SK-N-MC (cell line): Measurements from ENCODE around the gene SLCO4A1.

Experiments
- DNase-seq: peaks from one replicate; pipeline ENCODE4 v3.0.0-alpha.2; 2011; ENCODE audit warnings: low read depth, low spot score
- H3K27ac ChIP-seq: fragments of 200-600 bp; sonication (generic); 2 replicates; pipeline ENCODE4 v1.5.1; 2016; ENCODE audit warnings: mixed run types
- H3K36me3 ChIP-seq: fragments of 200-600 bp; sonication (generic); 2 replicates; pipeline ENCODE4 v1.6.1; 2017; ENCODE audit warnings: antibody characterized with exemption, low read length, mixed read lengths; ENCODE audit not compliant: insufficient read depth
- H3K4me3 ChIP-seq: fragments of 200-600 bp; sonication (generic); 2 replicates; pipeline ENCODE4 v1.5.1; 2016
- H3K9ac ChIP-seq: fragments of 200-600 bp; sonication (generic); 2 replicates; pipeline ENCODE4 v1.8.0; 2017; ENCODE audit warnings: mixed run types, mixed read lengths; ENCODE audit not compliant: insufficient read length
- H3K9me3 ChIP-seq: fragments of 200-600 bp; sonication (generic); 2 replicates; pipeline ENCODE4 v1.6.1; 2017; ENCODE audit warnings: low read depth, mild to moderate bottlenecking, antibody characterized with exemption, low read length, moderate library complexity, mixed read lengths
- EZH2 ChIP-seq: fragments of 200-600 bp; sonication (generic); IDR thresholded peaks from one replicate; pipeline ENCODE4 v1.6.1; 2017; ENCODE audit warnings: antibody characterized with exemption
- FOXP2 ChIP-seq: optimal IDR thresholded peaks from 2 replicates; pipeline ENCODE3; 2011; ENCODE audit warnings: mild to moderate bottlenecking, moderate library complexity; ENCODE audit not compliant: insufficient read depth; ENCODE audit errors: extremely low read length, control extremely low read depth
- POLR2AphosphoS5 ChIP-seq: IDR thresholded peaks from 2 replicates; pipeline ENCODE4 v1.6.1; 2012; ENCODE audit warnings: mild to moderate bottlenecking, low read depth, low read length, borderline replicate concordance

Gene SLCO4A1

GRCh38 chr20:62631336-62632308 is 10.7 kb upstream of the SLCO4A1 start:
- H3K36me3 ChIP-seq: no peaks in the 10 kb centered on the region
- TF ChIP-seq FOXP2 (no peak), EZH2 (no peak), POLR2AphosphoS5 (no peak)
- H3K9me3 ChIP-seq: no peaks in the 10 kb centered on the region
- no peak overlapping the region for H3K4me3 ChIP-seq
- no peak for DNase-seq
- no peak overlapping the region for H3K9ac ChIP-seq
- H3K27ac ChIP-seq: no peak overlapping the region

GRCh38 chr20:62632575-62633090 is 9.7 kb upstream of the SLCO4A1 start:
- Histone ChIP-seq H3K9ac (no peak overlapping the region), H3K36me3 (no peaks in the 10 kb centered on the region), H3K4me3 (no peak overlapping the region), H3K27ac (peak overlapping the region; percentile 19; the same call in 1 of the 2 replicates), H3K9me3 (no peaks in the 10 kb centered on the region)
- no peak for TF ChIP-seq EZH2
- TF ChIP-seq POLR2AphosphoS5: no peak
- TF ChIP-seq FOXP2: no peak
- DNase-seq: no peak

- Histone ChIP-seq H3K4me3 (no peak overlapping the region), H3K27ac (no peak overlapping the region), H3K9ac (no peak overlapping the region), H3K9me3 (no peaks in the 10 kb centered on the region), H3K36me3 (no peaks in the 10 kb centered on the region)
- no peak for DNase-seq
- TF ChIP-seq EZH2 (no peak), FOXP2 (no peak), POLR2AphosphoS5 (no peak)
These were observed 8.5 kb upstream of the SLCO4A1 start for GRCh38 chr20:62633598-62634329.

GRCh38 chr20:62634330-62634967 is 7.9 kb upstream of the SLCO4A1 start:
- H3K27ac ChIP-seq: no peak overlapping the region
- H3K9ac ChIP-seq: no peak overlapping the region
- TF ChIP-seq POLR2AphosphoS5: no peak
- H3K9me3 ChIP-seq: no peaks in the 10 kb centered on the region
- no peak overlapping the region for H3K4me3 ChIP-seq
- DNase-seq: no peak
- no peaks in the 10 kb centered on the region for H3K36me3 ChIP-seq

- no peak overlapping the region for H3K4me3 ChIP-seq
- no peak overlapping the region for H3K27ac ChIP-seq
- DNase-seq: no peak
- no peak for TF ChIP-seq FOXP2
- TF ChIP-seq POLR2AphosphoS5: no peak
- TF ChIP-seq EZH2: no peak
- no peaks in the 10 kb centered on the region for H3K9me3 ChIP-seq
- H3K9ac ChIP-seq: no peak overlapping the region
- no peaks in the 10 kb centered on the region for H3K36me3 ChIP-seq
These were observed 7.1 kb upstream of the SLCO4A1 start for GRCh38 chr20:62635232-62635631.

GRCh38 chr20:62635852-62636251 is 6.5 kb upstream of the SLCO4A1 start:
- Histone ChIP-seq H3K4me3 (no peak overlapping the region; the same call in 1 of the 2 replicates), H3K27ac (peak overlapping the region; percentile 42; the same call in 1 of the 2 replicates), H3K9me3 (no peaks in the 10 kb centered on the region), H3K9ac (no peak overlapping the region), H3K36me3 (no peaks in the 10 kb centered on the region)
- TF ChIP-seq POLR2AphosphoS5 (no peak), EZH2 (no peak), FOXP2 (no peak)
- DNase-seq: no peak

- TF ChIP-seq POLR2AphosphoS5: no peak
- TF ChIP-seq EZH2: no peak
- no peak for TF ChIP-seq FOXP2
- Histone ChIP-seq H3K27ac (peak overlapping the region; percentile 42; the same call in 1 of the 2 replicates), H3K36me3 (no peaks in the 10 kb centered on the region), H3K9ac (no peak overlapping the region), H3K4me3 (peak overlapping the region; percentile 30; the same call in 1 of the 2 replicates), H3K9me3 (no peaks in the 10 kb centered on the region)
- DNase-seq: no peak
These were observed 5.9 kb upstream of the SLCO4A1 start for GRCh38 chr20:62636446-62636845.

- H3K4me3 ChIP-seq: no peak overlapping the region
- H3K9ac ChIP-seq: no peak overlapping the region
- DNase-seq: no peak
These were observed 5.2 kb upstream of the SLCO4A1 start for GRCh38 chr20:62637110-62637509.

More at GRCh38 chr20:62637110-62637509, 5.2 kb upstream of the SLCO4A1 start:
- TF ChIP-seq FOXP2 (no peak), EZH2 (no peak), POLR2AphosphoS5 (no peak)
- no peaks in the 10 kb centered on the region for H3K36me3 ChIP-seq
- H3K9me3 ChIP-seq: no peaks in the 10 kb centered on the region
- 0 out of 2 replicates have a peak overlapping the region, but pooled peaks have one; percentile 42 for H3K27ac ChIP-seq
